Measurements from ENCODE around the gene TIMD4. TPM values are rescaled to one million over a fixed set of nuclear protein-coding genes. Genes with fewer than 3 reads are reported as not detected.
"Not testable (repeated sequence)": the region's sequence is repeated elsewhere in the genome, so short reads cannot be mapped to it uniquely, and the experiment has no call there.

Gene TIMD4
- total RNA-seq, 1 experiment from 2014 or later, result not detected

DNA sequence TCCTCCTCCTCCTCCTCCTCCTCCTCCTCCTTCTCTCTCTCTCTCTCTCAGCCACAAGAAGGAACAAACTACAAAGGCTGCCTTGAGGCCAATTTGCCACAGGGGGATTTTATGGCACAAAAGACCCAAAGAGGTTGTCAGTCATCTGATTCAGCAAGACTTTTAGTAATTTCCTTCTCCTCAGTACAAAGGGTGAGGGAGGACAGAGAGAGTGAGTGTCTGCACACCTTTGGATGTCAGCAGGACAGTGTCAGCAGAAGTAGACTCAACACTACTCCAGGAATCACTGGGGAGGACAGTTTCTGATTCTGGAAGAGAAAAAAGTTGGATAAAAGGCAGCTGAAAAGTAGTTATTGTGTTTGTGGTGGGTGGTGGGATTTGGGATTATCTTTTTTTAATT is 13.6 kb downstream of the TIMD4 start:
- H3K27me3 ChIP-seq (ENCODE audit: insufficient read depth, low read depth), result peaks cover 44% of the 10 kb centered on the region
- TF ChIP-seq CTCF (conservative IDR thresholded peaks at IDR 0.05) (no peak), EZH2 (IDR thresholded peaks at IDR 0.05; ENCODE audit: low read depth) (no peak)
- ChIA-PET POLR2A (ENCODE audit: unreplicated experiment) (no interaction called here), CTCF (no interaction called here)
- H3K4me1 ChIP-seq (replicated peaks; ENCODE audit: insufficient read depth), result no peaks in the 10 kb centered on the region
- H3K79me2 ChIP-seq (ENCODE audit: low read depth), result no peaks in the 10 kb centered on the region
- no peak overlapping the region for H3K27ac ChIP-seq
- H3K36me3 ChIP-seq (ENCODE audit: low read depth), result no peaks in the 10 kb centered on the region
- no peaks in the 10 kb centered on the region for H3F3A ChIP-seq (ENCODE audit: insufficient read depth, low read depth)
- no peaks in the 10 kb centered on the region for H3K9me2 ChIP-seq (ENCODE audit: insufficient read depth)
- DNase-seq, result no peak
- intact Hi-C loops (cut with micrococcal nuclease; ENCODE audit: unreplicated experiment), result no loop called here
- no peak overlapping the region for H3K4me3 ChIP-seq
- H3K4me2 ChIP-seq, result no peak overlapping the region
- H3K9me3 ChIP-seq (ENCODE audit: insufficient read depth, low read depth), result no peaks in the 10 kb centered on the region
- no peaks in the 10 kb centered on the region for H4K20me1 ChIP-seq (ENCODE audit: insufficient read depth)
- BruUV-seq (replicated peaks), result no TSS peak
- no peak overlapping the region for H2AFZ ChIP-seq

DNA sequence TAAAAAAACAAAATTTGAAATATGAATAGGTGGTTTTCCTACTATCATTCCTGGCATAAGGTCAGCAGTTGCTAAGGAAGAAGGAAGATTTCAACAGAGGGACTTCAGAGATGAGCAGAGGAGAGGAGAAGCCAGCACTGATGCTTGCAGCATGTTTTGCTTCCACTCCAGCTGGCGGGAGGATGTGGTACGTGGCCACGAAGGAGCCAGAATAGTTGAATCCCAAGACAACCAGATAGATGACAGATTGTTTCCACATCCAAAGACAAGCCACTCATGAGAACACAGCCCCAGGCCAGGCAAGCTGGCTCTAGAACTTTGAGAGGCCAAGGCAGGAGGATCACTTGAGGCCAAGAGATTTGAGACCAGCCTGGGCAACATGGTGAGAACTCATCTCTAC is 15.1 kb downstream of the TIMD4 start:
- H3K4me2 ChIP-seq, result no peak overlapping the region
- H3K36me3 ChIP-seq (ENCODE audit: low read depth), result no peaks in the 10 kb centered on the region
- no peaks in the 10 kb centered on the region for H3K79me2 ChIP-seq (ENCODE audit: low read depth)
- DNase-seq, result no peak
- H3K9me2 ChIP-seq (ENCODE audit: insufficient read depth), result no peaks in the 10 kb centered on the region
- H3K4me1 ChIP-seq (replicated peaks; ENCODE audit: insufficient read depth), result no peaks in the 10 kb centered on the region
- no peak overlapping the region for H3K4me3 ChIP-seq
- TF ChIP-seq EZH2 (IDR thresholded peaks at IDR 0.05; ENCODE audit: low read depth) (no peak), CTCF (conservative IDR thresholded peaks at IDR 0.05) (no peak)
- ChIA-PET POLR2A (ENCODE audit: unreplicated experiment) (no interaction called here), CTCF (no interaction called here)
- no peaks in the 10 kb centered on the region for H4K20me1 ChIP-seq (ENCODE audit: insufficient read depth)
- BruUV-seq (replicated peaks), result no TSS peak
- intact Hi-C loops (cut with micrococcal nuclease; ENCODE audit: unreplicated experiment), result no loop called here
- H3F3A ChIP-seq (ENCODE audit: insufficient read depth, low read depth), result no peaks in the 10 kb centered on the region
- H3K27ac ChIP-seq, result no peak overlapping the region
- no peaks in the 10 kb centered on the region for H3K9me3 ChIP-seq (ENCODE audit: insufficient read depth, low read depth)
- no peak overlapping the region for H2AFZ ChIP-seq
- H3K27me3 ChIP-seq (ENCODE audit: insufficient read depth, low read depth), result peaks cover 37% of the 10 kb centered on the region

GRCh38 chr5:156942064-156942463 is 21.0 kb downstream of the TIMD4 start:
- ChIA-PET CTCF (no interaction called here), POLR2A (ENCODE audit: unreplicated experiment) (no interaction called here)
- intact Hi-C loops (cut with micrococcal nuclease; ENCODE audit: unreplicated experiment), result no loop called here
- H3K36me3 ChIP-seq (ENCODE audit: low read depth), result no peaks in the 10 kb centered on the region
- no peaks in the 10 kb centered on the region for H3K4me1 ChIP-seq (replicated peaks; ENCODE audit: insufficient read depth)
- no peak overlapping the region for H2AFZ ChIP-seq
- H3K4me3 ChIP-seq, result no peak overlapping the region
- H3K27ac ChIP-seq, result no peak overlapping the region
- H3K9me2 ChIP-seq (ENCODE audit: insufficient read depth), result no peaks in the 10 kb centered on the region
- H3K9me3 ChIP-seq (ENCODE audit: insufficient read depth, low read depth), result no peaks in the 10 kb centered on the region
- no peaks in the 10 kb centered on the region for H4K20me1 ChIP-seq (ENCODE audit: insufficient read depth)
- H3K27me3 ChIP-seq (ENCODE audit: insufficient read depth, low read depth), result peaks cover 12% of the 10 kb centered on the region; the same call in 1 of the 2 replicates
- no peaks in the 10 kb centered on the region for H3F3A ChIP-seq (ENCODE audit: insufficient read depth, low read depth)
- no peak overlapping the region for H3K4me2 ChIP-seq
- H3K79me2 ChIP-seq (ENCODE audit: low read depth), result no peaks in the 10 kb centered on the region
- no TSS peak for BruUV-seq (replicated peaks)
- TF ChIP-seq CTCF (conservative IDR thresholded peaks at IDR 0.05) (no peak), EZH2 (IDR thresholded peaks at IDR 0.05; ENCODE audit: low read depth) (no peak)
- no peak for DNase-seq

DNA sequence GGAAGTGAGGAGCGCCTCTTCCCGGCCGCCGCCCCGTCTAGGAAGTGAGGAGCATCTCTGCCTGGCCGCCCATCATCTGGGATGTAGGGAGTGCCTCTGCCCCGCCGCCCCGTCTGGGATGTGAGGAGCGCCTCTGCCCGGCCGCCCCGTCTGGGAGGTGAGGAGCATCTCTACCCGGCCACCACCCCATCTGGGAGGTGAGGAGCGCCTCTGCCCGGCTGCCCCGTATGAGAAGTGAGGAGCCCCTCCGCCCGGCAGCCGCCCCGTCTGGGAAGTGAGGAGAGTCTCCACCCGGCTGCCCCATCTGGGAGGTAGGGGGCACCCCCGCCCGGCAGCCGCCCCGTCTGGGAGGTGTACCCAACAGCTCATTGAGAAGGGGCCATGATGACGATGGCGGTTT is 22.6 kb downstream of the TIMD4 start:
- H3K9me3 ChIP-seq (ENCODE audit: insufficient read depth, low read depth); H3K27ac ChIP-seq; H3K4me2 ChIP-seq; H3K36me3 ChIP-seq (ENCODE audit: low read depth); POLR2A ChIA-PET (ENCODE audit: unreplicated experiment); H4K20me1 ChIP-seq (ENCODE audit: insufficient read depth); CTCF ChIA-PET; H3F3A ChIP-seq (ENCODE audit: insufficient read depth, low read depth); H3K4me3 ChIP-seq; H2AFZ ChIP-seq; H3K4me1 ChIP-seq (replicated peaks; ENCODE audit: insufficient read depth); H3K79me2 ChIP-seq (ENCODE audit: low read depth); H3K9me2 ChIP-seq (ENCODE audit: insufficient read depth); intact Hi-C loops (cut with micrococcal nuclease; ENCODE audit: unreplicated experiment); BruUV-seq (replicated peaks); DNase-seq: not testable (repeated sequence)
- H3K27me3 ChIP-seq (ENCODE audit: insufficient read depth, low read depth), result peaks cover 12% of the 10 kb centered on the region; the same call in 1 of the 2 replicates

Measured in PC-9 (cell line).